CD14-positive monocyte (primary cell): Measurements from ENCODE around the gene KASH5. TPM values are rescaled to one million over a fixed set of nuclear protein-coding genes. Genes with fewer than 3 reads are reported as not detected.

Experiments used
- DNase-seq, 3 donors: peaks; one replicate each; pipeline ENCODE4 v3.0.0-alpha.2; 2011 to 2022
- H2AFZ ChIP-seq: 2 replicates; pipeline ENCODE4 v1.6.0; 2012; ENCODE audit warnings: mild to moderate bottlenecking, low read depth, low read length, inconsistent platforms; ENCODE audit not compliant: insufficient read depth, poor library complexity, severe bottlenecking
- H3K27ac ChIP-seq, 2 donors: 1 replicate in 1 of 2; 2 replicates in 1 of 2; pipeline ENCODE4 v1.5.1; 2012 to 2013; ENCODE audit warnings: low read length in 2 of 2, control low read depth in 1 of 2, inconsistent platforms in 1 of 2, low read depth in 1 of 2, mild to moderate bottlenecking in 1 of 2
- H3K27me3 ChIP-seq, 2 donors: one replicate each; pipeline versions ENCODE4 v1.6.0 to v1.6.1; 2011 to 2013; ENCODE audit warnings: low read length in 2 of 2; ENCODE audit not compliant: control insufficient read depth in 2 of 2, insufficient read depth in 2 of 2
- H3K36me3 ChIP-seq, 2 donors: replicated peaks in 1 of 2; 1 replicate in 1 of 2; 2 replicates in 1 of 2; pipeline versions ENCODE4 v1.5.1 to v1.6.1; 2012 to 2013; ENCODE audit warnings: low read length in 2 of 2, control low read depth in 1 of 2, inconsistent platforms in 1 of 2, mild to moderate bottlenecking in 1 of 2; ENCODE audit not compliant: insufficient read depth in 2 of 2, control insufficient read depth in 1 of 2
- H3K4me1 ChIP-seq, 2 donors: 1 replicate in 1 of 2; 2 replicates in 1 of 2; pipeline versions ENCODE4 v1.5.1 to v1.6.1; 2012 to 2013; ENCODE audit warnings: low read length in 2 of 2, control low read depth in 1 of 2, inconsistent platforms in 1 of 2, mild to moderate bottlenecking in 1 of 2, moderate library complexity in 1 of 2; ENCODE audit not compliant: insufficient read depth in 2 of 2, control insufficient read depth in 1 of 2
- H3K4me2 ChIP-seq: replicated peaks from 2 replicates; pipeline ENCODE3; 2012; ENCODE audit warnings: low read length, moderate library complexity, mild to moderate bottlenecking; ENCODE audit not compliant: poor library complexity, severe bottlenecking; ENCODE audit errors: extremely low read depth
- H3K4me3 ChIP-seq, 3 experiments: fragments of 200-600 bp in 1 of 3; sonication (generic) in 1 of 3; replicated peaks in 1 of 3; 1 replicate in 2 of 3; 2 replicates in 1 of 3; pipeline ENCODE4 v1.5.1; 2011 to 2013; ENCODE audit warnings: low read length in 3 of 3, mild to moderate bottlenecking in 3 of 3, control low read depth in 2 of 3, low read depth in 2 of 3, inconsistent platforms in 1 of 3, moderate library complexity in 1 of 3
- H3K79me2 ChIP-seq: 2 replicates; pipeline ENCODE4 v1.6.0; 2012; ENCODE audit warnings: mild to moderate bottlenecking, control low read depth, inconsistent platforms, low read length, moderate library complexity; ENCODE audit not compliant: insufficient read depth
- H3K9ac ChIP-seq: 2 replicates; pipeline ENCODE4 v1.6.0; 2017; ENCODE audit warnings: low read length, mild to moderate bottlenecking; ENCODE audit not compliant: insufficient read depth, poor library complexity, severe bottlenecking
- H3K9me3 ChIP-seq, 2 donors: replicated peaks in 1 of 2; 1 replicate in 1 of 2; 2 replicates in 1 of 2; pipeline versions ENCODE4 v1.5.1 to v1.6.1; 2012 to 2013; ENCODE audit warnings: low read length in 2 of 2, control low read depth in 1 of 2; ENCODE audit not compliant: control insufficient read depth in 1 of 2, insufficient read depth in 1 of 2
- H4K20me1 ChIP-seq: 2 replicates; pipeline ENCODE4 v1.6.0; 2012; ENCODE audit warnings: mild to moderate bottlenecking, low read length, control low read depth, moderate library complexity; ENCODE audit not compliant: insufficient read depth
- H3K27ac Mint-ChIP-seq, 7 donors: one replicate each; pipeline ENCODE4 v1.8.0; 2020; ENCODE audit warnings: mild to moderate bottlenecking in 7 of 7, mixed read lengths in 7 of 7, moderate library complexity in 6 of 7, inconsistent platforms in 2 of 7
- H3K27me3 Mint-ChIP-seq, 3 donors: one replicate each; pipeline ENCODE4 v1.8.0; 2021 to 2022; ENCODE audit warnings: low read depth in 3 of 3, mild to moderate bottlenecking in 3 of 3, mixed read lengths in 3 of 3, moderate library complexity in 3 of 3, inconsistent platforms in 1 of 3
- H3K36me3 Mint-ChIP-seq, 2 donors: one replicate each; pipeline ENCODE4 v1.8.0; 2020; ENCODE audit warnings: mixed read lengths in 2 of 2, inconsistent platforms in 1 of 2, mild to moderate bottlenecking in 1 of 2
- H3K4me1 Mint-ChIP-seq: one replicate; pipeline ENCODE4 v1.8.0; 2020; ENCODE audit warnings: mild to moderate bottlenecking, mixed read lengths
- H3K4me3 Mint-ChIP-seq, 2 donors: one replicate each; pipeline ENCODE4 v1.8.0; 2020; ENCODE audit warnings: mild to moderate bottlenecking in 2 of 2, mixed read lengths in 2 of 2, moderate library complexity in 1 of 2
- H3K9me3 Mint-ChIP-seq, 7 donors: one replicate each; pipeline ENCODE4 v1.8.0; 2020 to 2022; ENCODE audit warnings: mixed read lengths in 7 of 7, mild to moderate bottlenecking in 6 of 7, moderate library complexity in 6 of 7, inconsistent platforms in 2 of 7
- CTCF ChIP-seq: fragments of 200-600 bp; IDR thresholded peaks from one replicate; pipeline ENCODE4 v1.8.0; 2022; ENCODE audit warnings: antibody characterized with exemption, mild to moderate bottlenecking
- WGBS: methylation state at CpG from one replicate; pipeline ENCODE4 v1.1.5; 2013; ENCODE audit warnings: missing lambda C conversion rate; ENCODE audit not compliant: insufficient coverage; 5-methylcytosine and 5-hydroxymethylcytosine counted together
- intact Hi-C, 2 donors: fragments of 100-400 bp; cut with micrococcal nuclease; formaldehyde crosslinking; loops; one replicate each; pipeline versions ENCODE4 v1.15.0 to v1.15.1; 2023
- polyA plus RNA-seq, 3 donors: library from polyadenylated mRNA; depleted of rRNA in 1 of 3; unstranded in 2 of 3; stranded (reverse) in 1 of 3; fragments of 300-500 nt in 2 of 3; fragments of >200 nt in 1 of 3; fragmentation: Illumina TruSeq in 2 of 3; gene quantifications; 1 replicate in 2 of 3; 2 replicates in 1 of 3; pipeline ENCODE4 v1.2.3, GENCODE V29; 2012 to 2021

KASH5 gene
- polyA plus RNA-seq, 3 donors: not detected

- Histone ChIP-seq H3K9me3 (peaks cover 0 to 43% of the 10 kb centered on the region in 2 donors), H2AFZ (peak within 1 kb of the TSS; percentile 63), H3K79me2 (no peaks in the 10 kb centered on the region), H3K27ac (no peak within 1 kb of the TSS), H3K4me2 (peak within 1 kb of the TSS; percentile 63), H3K4me1 (peaks cover 13 to 26% of the 10 kb centered on the region in 2 donors), H3K4me3 (peak within 1 kb of the TSS in 2 of 3 experiments; percentile 5 to 63), H3K36me3 (no peaks in the 10 kb centered on the region), H4K20me1 (no peaks in the 10 kb centered on the region), H3K27me3 (peaks cover 75 to 91% of the 10 kb centered on the region in 2 donors), H3K9ac (no peak within 1 kb of the TSS)
- no peak for TF ChIP-seq CTCF
- 10% methylated on average over 27 of the region's 42 CpGs for WGBS
- DNase-seq: no peak
- Mint-ChIP-seq H3K4me3 (peak within 1 kb of the TSS; percentile 73 to 92), H3K4me1 (peaks cover 38% of the 10 kb centered on the region), H3K9me3 (peaks cover 0 to 37% (median 19%) of the 10 kb centered on the region in 7 donors), H3K27ac (no peak within 1 kb of the TSS), H3K36me3 (peaks cover 0 to 29% of the 10 kb centered on the region in 2 donors), H3K27me3 (peaks cover 91 to 99% (median 93%) of the 10 kb centered on the region in 3 donors)
- intact Hi-C loops: loop anchor here in 1 of 2 donors (10.0 kb wide), 1 partner anchor 49 kb away; no protein-coding TSS in a partner anchor
These were observed 35.3 kb downstream of the KASH5 start, which contains the start of gene PTH2 for GRCh38 chr19:49423071-49423984. TSS of gene PTH2 (minus strand) at chr19:49423441. CDS start at chr19:49423339, 102 bp downstream.

DNA sequence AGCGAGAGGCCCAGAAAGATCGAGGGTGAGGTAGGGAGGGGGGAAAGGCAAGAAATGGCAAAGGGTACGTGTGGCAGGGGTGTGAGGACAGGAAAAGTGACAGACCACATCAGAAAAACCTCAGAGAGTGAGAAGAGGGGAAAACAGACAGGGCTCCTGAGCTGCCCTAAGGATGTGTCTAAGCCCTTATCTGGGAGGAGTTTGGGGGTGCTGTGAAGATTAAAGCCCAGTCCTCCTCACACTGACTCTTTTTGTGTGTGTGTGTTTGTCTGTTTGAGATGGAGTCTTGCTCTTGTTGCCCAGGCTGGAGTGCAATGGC, 35.9 kb downstream of the KASH5 start:
- Histone ChIP-seq H3K27ac (no peak overlapping the region), H3K4me3 (no peak overlapping the region), H3K9ac (no peak overlapping the region), H4K20me1 (no peaks in the 10 kb centered on the region), H3K9me3 (peaks cover 0 to 48% of the 10 kb centered on the region in 2 donors), H3K27me3 (peaks cover 77 to 97% of the 10 kb centered on the region in 2 donors), H3K4me2 (no peak overlapping the region), H2AFZ (no peak overlapping the region), H3K79me2 (no peaks in the 10 kb centered on the region), H3K4me1 (peaks cover 13 to 27% of the 10 kb centered on the region in 2 donors), H3K36me3 (no peaks in the 10 kb centered on the region)
- TF ChIP-seq CTCF: no peak
- H3K27me3 Mint-ChIP-seq: peaks cover 93 to 100% (median 95%) of the 10 kb centered on the region in 3 donors
- no peak for DNase-seq
- peaks cover 0 to 29% of the 10 kb centered on the region in 2 donors for H3K36me3 Mint-ChIP-seq
- peak overlapping the region in 1 of 2 donors; percentile 85 for H3K4me3 Mint-ChIP-seq
- 8% methylated on average over 3 of the region's 3 CpGs for WGBS
- peaks cover 0 to 38% (median 19%) of the 10 kb centered on the region in 7 donors for H3K9me3 Mint-ChIP-seq
- peaks cover 42% of the 10 kb centered on the region for H3K4me1 Mint-ChIP-seq
- no peak overlapping the region for H3K27ac Mint-ChIP-seq
- intact Hi-C loops: loop anchor here in 1 of 2 donors (10.0 kb wide), 1 partner anchor 49 kb away; no protein-coding TSS in a partner anchor
